Measurements from ENCODE around the gene TTLL10.

TTLL10 gene, protein sequence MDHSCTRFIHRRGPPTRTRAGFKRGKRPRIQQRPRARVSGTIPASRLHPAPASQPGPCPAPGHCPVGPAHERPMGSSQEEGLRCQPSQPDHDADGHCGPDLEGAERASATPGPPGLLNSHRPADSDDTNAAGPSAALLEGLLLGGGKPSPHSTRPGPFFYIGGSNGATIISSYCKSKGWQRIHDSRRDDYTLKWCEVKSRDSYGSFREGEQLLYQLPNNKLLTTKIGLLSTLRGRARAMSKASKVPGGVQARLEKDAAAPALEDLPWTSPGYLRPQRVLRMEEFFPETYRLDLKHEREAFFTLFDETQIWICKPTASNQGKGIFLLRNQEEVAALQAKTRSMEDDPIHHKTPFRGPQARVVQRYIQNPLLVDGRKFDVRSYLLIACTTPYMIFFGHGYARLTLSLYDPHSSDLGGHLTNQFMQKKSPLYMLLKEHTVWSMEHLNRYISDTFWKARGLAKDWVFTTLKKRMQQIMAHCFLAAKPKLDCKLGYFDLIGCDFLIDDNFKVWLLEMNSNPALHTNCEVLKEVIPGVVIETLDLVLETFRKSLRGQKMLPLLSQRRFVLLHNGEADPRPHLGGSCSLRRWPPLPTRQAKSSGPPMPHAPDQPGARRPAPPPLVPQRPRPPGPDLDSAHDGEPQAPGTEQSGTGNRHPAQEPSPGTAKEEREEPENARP

GRCh38 chr1:1173793-1174415 is at the start of gene TTLL10:
Gene TTLL10 (plus strand): TSS chr1:1173880. CDS start chr1:1179216, 5,336 bp downstream.
- Histone ChIP-seq H3K27me3 (ENCODE audit: control insufficient read depth, insufficient read depth, low read length) (no peaks in the 10 kb centered on the region; the same call in 1 of the 2 replicates), H3K9me3 (ENCODE audit: control insufficient read depth, insufficient read depth, low read length) (no peaks in the 10 kb centered on the region), H3K9ac (ENCODE audit: low read depth, low read length) (no peak within 1 kb of the TSS), H3K4me1 (ENCODE audit: control insufficient read depth, insufficient read depth, low read length) (peaks cover 12% of the 10 kb centered on the region), H3K27ac (ENCODE audit: low read depth, low read length) (no peak within 1 kb of the TSS), H3K36me3 (ENCODE audit: control insufficient read depth, insufficient read depth, low read length) (no peaks in the 10 kb centered on the region), H3K4me3 (ENCODE audit: low read depth, low read length) (no peak within 1 kb of the TSS; the same call in 1 of the 2 replicates)

DNA sequence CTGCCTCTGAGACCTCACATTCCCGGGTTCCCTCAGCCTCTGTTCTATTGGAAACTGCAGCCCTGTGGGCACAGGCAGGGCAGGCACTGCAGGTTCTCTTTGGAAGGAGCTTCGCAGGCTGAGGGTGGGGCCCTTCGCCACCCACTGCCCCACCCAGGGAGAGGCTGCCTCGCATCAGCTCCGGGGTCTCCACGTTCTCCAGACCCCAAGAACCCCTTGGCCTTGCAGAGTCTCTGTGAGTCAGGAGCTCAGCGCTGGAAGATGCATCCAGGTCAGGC is 49.2 kb upstream of the TTLL10 start:
- Histone ChIP-seq H3K4me1 (ENCODE audit: control insufficient read depth, insufficient read depth, low read length) (no peaks in the 10 kb centered on the region), H3K36me3 (ENCODE audit: control insufficient read depth, insufficient read depth, low read length) (no peaks in the 10 kb centered on the region), H3K9me3 (ENCODE audit: control insufficient read depth, insufficient read depth, low read length) (no peaks in the 10 kb centered on the region), H3K27me3 (ENCODE audit: control insufficient read depth, insufficient read depth, low read length) (no peaks in the 10 kb centered on the region; the same call in 1 of the 2 replicates), H3K9ac (ENCODE audit: low read depth, low read length) (no peak overlapping the region), H3K27ac (ENCODE audit: low read depth, low read length) (no peak overlapping the region), H3K4me3 (ENCODE audit: low read depth, low read length) (no peak overlapping the region)

- Histone ChIP-seq H3K4me3 (ENCODE audit: low read depth, low read length) (no peak overlapping the region), H3K27ac (ENCODE audit: low read depth, low read length) (no peak overlapping the region)
Measured at GRCh38 chr1:1124786-1125642, 48.7 kb upstream of the TTLL10 start.

DNA sequence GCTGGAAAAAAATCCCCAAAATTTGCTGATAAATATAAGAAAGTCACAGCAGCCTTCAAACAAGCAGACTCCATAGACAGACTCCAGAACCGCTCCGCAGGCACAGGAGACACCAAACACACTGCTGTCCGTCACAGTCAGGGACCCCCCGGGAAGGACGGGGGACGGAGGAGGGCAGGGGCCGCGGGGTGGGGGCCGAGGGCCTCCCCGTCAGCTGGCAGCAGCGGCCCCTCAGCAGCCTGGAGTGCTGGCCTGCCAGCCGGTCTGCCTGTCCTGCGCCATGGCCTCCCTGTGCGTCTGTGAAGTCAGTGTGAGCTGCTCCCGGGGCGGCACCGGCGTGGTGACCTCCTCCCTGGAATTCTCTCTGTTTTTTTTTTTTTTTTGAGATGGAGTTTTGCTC is 47.7 kb upstream of the TTLL10 start:
- Histone ChIP-seq H3K9me3 (ENCODE audit: control insufficient read depth, insufficient read depth, low read length) (no peaks in the 10 kb centered on the region), H3K36me3 (ENCODE audit: control insufficient read depth, insufficient read depth, low read length) (no peaks in the 10 kb centered on the region), H3K9ac (ENCODE audit: low read depth, low read length) (no peak overlapping the region), H3K27me3 (ENCODE audit: control insufficient read depth, insufficient read depth, low read length) (no peaks in the 10 kb centered on the region; the same call in 1 of the 2 replicates), H3K4me3 (ENCODE audit: low read depth, low read length) (no peak overlapping the region), H3K27ac (ENCODE audit: low read depth, low read length) (no peak overlapping the region), H3K4me1 (ENCODE audit: control insufficient read depth, insufficient read depth, low read length) (no peaks in the 10 kb centered on the region)

More at GRCh38 chr1:1124786-1125642, 48.7 kb upstream of the TTLL10 start:
- H3K9me3 ChIP-seq (ENCODE audit: control insufficient read depth, insufficient read depth, low read length), result no peaks in the 10 kb centered on the region
- H3K36me3 ChIP-seq (ENCODE audit: control insufficient read depth, insufficient read depth, low read length), result no peaks in the 10 kb centered on the region
- no peaks in the 10 kb centered on the region; the same call in 1 of the 2 replicates for H3K27me3 ChIP-seq (ENCODE audit: control insufficient read depth, insufficient read depth, low read length)
- H3K9ac ChIP-seq (ENCODE audit: low read depth, low read length), result no peak overlapping the region
- no peaks in the 10 kb centered on the region for H3K4me1 ChIP-seq (ENCODE audit: control insufficient read depth, insufficient read depth, low read length)

GRCh38 chr1:1127551-1128451 is 45.9 kb upstream of the TTLL10 start:
- Histone ChIP-seq H3K9me3 (ENCODE audit: control insufficient read depth, insufficient read depth, low read length) (no peaks in the 10 kb centered on the region), H3K36me3 (ENCODE audit: control insufficient read depth, insufficient read depth, low read length) (no peaks in the 10 kb centered on the region), H3K4me3 (ENCODE audit: low read depth, low read length) (no peak overlapping the region), H3K9ac (ENCODE audit: low read depth, low read length) (no peak overlapping the region), H3K27me3 (ENCODE audit: control insufficient read depth, insufficient read depth, low read length) (no peaks in the 10 kb centered on the region), H3K27ac (ENCODE audit: low read depth, low read length) (no peak overlapping the region), H3K4me1 (ENCODE audit: control insufficient read depth, insufficient read depth, low read length) (no peaks in the 10 kb centered on the region)

GRCh38 chr1:1128454-1129139 is 45.1 kb upstream of the TTLL10 start:
- H3K4me1 ChIP-seq (ENCODE audit: control insufficient read depth, insufficient read depth, low read length), result no peaks in the 10 kb centered on the region
- no peak overlapping the region for H3K27ac ChIP-seq (ENCODE audit: low read depth, low read length)
- H3K27me3 ChIP-seq (ENCODE audit: control insufficient read depth, insufficient read depth, low read length), result no peaks in the 10 kb centered on the region
- no peaks in the 10 kb centered on the region for H3K36me3 ChIP-seq (ENCODE audit: control insufficient read depth, insufficient read depth, low read length)
- no peak overlapping the region for H3K9ac ChIP-seq (ENCODE audit: low read depth, low read length)
- H3K4me3 ChIP-seq (ENCODE audit: low read depth, low read length), result no peak overlapping the region
- no peaks in the 10 kb centered on the region for H3K9me3 ChIP-seq (ENCODE audit: control insufficient read depth, insufficient read depth, low read length)

DNA sequence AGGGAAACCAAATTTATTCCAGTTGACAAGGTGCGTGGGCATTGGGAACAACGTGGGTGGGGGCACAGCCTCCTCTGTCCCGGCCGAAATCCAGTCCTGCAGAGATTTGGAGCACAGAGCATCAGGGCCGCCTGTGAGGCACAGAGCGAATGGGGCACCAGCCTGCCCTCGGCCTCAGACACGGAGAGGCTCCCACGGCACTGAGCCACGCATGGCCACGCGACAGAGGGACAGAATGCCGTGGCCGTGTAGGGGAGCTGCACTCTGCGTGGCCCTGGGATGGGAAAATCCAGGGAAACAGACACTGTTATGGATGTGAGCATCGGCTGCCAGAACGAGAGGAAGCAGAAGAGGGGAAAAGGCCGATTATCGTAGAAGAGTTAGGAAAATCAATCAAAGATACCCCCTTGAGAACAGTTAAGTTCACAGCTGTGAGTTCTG is 44.3 kb upstream of the TTLL10 start:
- no peak overlapping the region for H3K9ac ChIP-seq (ENCODE audit: low read depth, low read length)
- no peaks in the 10 kb centered on the region for H3K4me1 ChIP-seq (ENCODE audit: control insufficient read depth, insufficient read depth, low read length)
- H3K9me3 ChIP-seq (ENCODE audit: control insufficient read depth, insufficient read depth, low read length), result no peaks in the 10 kb centered on the region
- H3K27ac ChIP-seq (ENCODE audit: low read depth, low read length), result no peak overlapping the region
- no peak overlapping the region for H3K4me3 ChIP-seq (ENCODE audit: low read depth, low read length)
- no peaks in the 10 kb centered on the region for H3K36me3 ChIP-seq (ENCODE audit: control insufficient read depth, insufficient read depth, low read length)
- no peaks in the 10 kb centered on the region for H3K27me3 ChIP-seq (ENCODE audit: control insufficient read depth, insufficient read depth, low read length)

DNA sequence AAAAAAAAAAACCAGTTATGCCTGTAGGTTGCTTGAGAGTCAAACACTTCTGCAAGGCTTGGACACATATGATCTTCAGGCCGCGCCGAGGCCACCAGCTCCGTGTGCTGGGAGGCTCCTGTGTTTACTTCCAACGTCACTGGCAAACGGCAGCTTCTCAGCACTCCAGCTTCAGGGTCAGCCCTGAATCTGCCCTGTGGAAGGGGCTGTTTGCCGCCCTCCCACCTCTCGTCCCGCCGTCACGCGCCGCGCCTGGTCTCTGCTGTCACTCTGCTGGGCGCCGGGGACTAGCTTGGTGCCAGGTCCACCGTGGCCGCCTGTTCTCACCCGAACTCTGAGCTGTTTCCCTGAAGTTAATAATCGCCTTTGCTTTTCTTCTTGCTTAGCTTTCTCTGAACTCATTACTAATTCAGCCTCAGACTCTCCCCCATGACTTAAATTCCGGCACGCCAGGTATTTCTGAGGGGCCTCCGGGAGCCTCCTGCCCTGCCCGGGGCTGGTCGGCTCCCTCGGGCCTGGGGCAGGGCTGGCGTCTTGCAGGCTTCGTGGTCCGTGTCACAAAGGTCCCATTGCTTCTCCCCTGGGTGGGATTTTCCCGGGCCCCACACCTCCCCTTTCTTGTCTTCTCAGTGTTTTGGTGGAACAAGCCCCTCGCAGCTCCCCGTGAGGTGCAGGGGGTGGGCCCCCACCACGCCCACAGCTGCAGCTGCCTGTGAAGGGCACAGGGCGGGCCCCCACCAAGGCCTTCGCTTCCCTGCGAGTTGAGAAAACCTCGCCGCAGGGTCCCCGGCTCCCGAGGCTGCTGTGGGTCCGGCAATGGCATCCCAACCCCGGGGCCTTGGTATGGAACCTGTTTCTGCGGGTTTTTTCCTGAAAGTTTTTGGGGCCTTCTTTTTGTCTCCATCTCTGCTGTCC is 43.2 kb upstream of the TTLL10 start:
- Histone ChIP-seq H3K36me3 (ENCODE audit: control insufficient read depth, insufficient read depth, low read length) (no peaks in the 10 kb centered on the region), H3K27me3 (ENCODE audit: control insufficient read depth, insufficient read depth, low read length) (no peaks in the 10 kb centered on the region), H3K9me3 (ENCODE audit: control insufficient read depth, insufficient read depth, low read length) (no peaks in the 10 kb centered on the region), H3K27ac (ENCODE audit: low read depth, low read length) (no peak overlapping the region), H3K9ac (ENCODE audit: low read depth, low read length) (no peak overlapping the region), H3K4me1 (ENCODE audit: control insufficient read depth, insufficient read depth, low read length) (no peaks in the 10 kb centered on the region), H3K4me3 (ENCODE audit: low read depth, low read length) (no peak overlapping the region)

Data from HUES48 (cell line).